Pons (tissue), 1 donor: ENCODE data around the gene MCCD1.

Source experiments
- DNase-seq: peaks from one replicate; pipeline ENCODE4 v3.0.0-alpha.2; 2016; ENCODE audit warnings: low spot score

Gene MCCD1

DNA sequence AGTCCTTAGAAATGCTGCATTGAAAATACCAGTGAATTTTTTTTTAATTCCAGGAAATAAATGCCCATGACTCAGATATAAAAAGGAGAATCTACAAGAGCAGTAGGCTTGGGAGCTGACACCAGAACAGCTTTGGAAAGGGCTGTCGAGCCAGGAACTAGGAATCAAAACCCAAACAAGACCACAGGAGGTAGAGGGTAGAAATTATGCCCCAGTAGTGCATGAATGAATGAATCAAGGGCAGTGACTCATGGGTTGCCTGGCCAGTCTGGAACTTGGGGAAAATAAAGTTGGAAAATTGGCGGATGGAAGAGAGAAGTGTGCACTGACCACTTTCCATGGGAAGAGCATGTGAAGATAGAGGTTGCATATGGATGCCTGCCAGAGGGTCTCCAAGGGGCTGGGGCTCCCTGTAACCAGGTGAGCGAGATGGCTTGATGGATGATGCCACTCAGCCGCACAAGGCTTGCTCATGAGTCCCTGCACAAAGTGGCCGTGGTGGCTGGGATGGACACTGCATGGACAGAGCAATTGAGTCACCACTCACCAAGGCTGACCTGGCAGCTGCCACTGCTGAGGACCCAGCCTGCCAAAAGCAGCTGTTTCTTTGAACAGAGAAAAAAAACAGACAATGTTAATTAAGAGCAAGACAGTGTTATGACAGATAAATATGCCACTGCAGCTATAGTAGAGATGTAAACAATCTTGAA lies 15.2 kb upstream of the MCCD1 start:
- DNase-seq, result no peak

- no peak for DNase-seq
Observed at GRCh38 chr6:31521835-31522234, 6.9 kb upstream of the MCCD1 start.

DNA sequence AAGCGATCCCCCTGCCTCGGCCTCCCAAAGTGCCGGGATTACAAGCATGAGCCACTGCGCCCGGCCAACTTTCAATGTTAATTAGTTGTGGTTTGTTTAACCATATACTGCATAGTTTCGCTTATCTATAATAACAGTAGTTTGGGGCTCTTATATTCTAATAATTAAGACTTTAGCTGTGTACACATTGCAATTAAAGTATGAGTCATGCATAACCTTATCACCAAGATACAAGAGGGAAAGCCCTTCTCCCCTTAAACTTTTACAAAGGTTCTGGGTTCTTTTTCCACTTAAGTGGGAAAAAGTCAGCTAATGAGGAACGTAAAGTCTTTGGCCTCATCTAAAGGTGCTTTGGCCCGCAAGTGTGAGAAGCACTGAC lies 3.2 kb upstream of the MCCD1 start:
- no peak for DNase-seq

DNA sequence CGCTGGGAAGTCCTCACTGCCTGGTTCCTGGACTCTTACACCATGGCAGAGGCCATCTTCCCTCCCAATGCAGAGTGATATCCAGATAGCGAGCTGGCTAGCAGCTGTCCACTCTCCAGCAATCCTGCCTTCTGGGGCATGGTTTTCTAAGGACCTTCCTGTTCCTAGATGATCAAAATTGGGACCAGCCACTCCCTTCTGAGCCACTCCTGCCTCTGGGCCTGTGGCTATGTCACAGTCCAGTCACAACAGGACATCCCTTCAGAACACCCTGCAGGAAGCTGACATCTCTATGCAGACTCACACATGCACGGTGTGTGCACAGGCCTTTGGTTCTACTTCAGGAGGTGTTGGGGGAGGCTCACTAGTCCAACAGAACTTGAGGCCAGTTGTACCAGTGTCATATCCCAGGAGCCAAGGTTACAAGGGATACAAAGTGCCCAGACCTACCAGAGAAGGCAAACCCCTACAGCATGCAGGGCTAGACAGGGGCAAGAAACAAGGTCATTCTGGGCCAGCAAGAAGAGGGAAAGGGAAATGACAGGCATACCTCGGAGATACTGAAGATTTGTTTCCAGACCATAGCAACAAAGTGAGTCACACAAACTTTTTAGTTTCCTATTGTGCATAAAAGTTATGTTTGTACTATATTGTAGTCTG lies 2.7 kb upstream of the MCCD1 start:
- DNase-seq, result no peak

DNA sequence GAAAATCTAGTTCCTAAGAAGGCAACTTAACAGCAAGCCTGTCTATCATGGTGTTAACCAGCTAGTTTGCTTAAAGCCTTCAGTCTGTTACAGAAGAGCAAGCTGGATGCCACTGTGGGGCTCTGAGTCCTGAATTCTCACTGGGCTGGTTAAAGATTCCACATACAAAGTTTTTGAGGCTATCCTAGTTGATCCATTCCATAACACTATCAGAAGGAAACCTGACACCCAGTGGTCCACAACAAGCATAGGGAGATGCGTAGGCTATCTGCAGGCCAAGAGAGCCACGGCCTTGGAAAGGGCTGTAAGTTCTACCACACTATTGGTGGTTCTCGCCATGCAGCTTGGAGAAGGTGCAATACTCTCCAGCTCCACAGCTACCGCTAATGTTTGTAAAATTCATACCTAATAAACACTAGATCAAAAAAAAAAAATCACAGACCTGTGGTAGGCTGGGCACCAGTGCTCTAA lies 420 bp upstream of the MCCD1 start:
- no peak for DNase-seq

DNA sequence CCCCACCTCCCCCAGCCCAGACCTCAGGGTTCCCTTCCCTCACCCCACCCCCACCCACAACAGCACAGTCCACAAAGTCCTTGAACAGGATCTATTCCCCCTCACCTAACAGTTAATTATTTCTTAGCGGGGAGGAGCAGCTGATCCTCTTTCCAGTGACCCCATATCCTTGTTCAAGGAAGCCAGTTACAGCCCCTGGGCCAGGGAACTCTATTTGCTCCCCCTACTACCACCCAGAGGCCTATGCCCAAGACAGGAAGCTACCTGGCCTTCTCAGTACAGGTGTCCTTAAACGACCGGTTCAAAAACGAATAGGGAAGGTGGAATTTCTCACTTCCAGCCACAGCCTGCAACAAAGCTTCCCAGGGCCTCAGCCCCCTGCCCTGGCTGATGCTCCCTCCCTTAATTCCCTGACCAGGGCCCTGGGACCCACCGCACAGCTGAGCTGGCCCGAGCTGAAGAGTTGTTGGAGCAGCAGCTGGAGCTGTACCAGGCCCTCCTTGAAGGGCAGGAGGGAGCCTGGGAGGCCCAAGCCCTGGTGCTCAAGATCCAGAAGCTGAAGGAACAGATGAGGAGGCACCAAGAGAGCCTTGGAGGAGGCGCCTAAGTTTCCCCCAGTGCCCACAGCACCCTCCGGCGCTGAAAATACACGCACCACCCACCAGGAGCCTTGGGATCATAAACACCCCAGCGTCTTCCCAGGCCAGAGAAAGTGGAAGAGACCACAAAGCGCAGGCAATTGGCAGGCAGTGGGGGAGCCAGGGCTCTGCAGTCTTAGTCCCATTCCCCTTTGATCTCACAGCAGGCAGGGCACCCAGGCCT lies 778 bp downstream of the MCCD1 start:
- DNase-seq, result no peak

DNA sequence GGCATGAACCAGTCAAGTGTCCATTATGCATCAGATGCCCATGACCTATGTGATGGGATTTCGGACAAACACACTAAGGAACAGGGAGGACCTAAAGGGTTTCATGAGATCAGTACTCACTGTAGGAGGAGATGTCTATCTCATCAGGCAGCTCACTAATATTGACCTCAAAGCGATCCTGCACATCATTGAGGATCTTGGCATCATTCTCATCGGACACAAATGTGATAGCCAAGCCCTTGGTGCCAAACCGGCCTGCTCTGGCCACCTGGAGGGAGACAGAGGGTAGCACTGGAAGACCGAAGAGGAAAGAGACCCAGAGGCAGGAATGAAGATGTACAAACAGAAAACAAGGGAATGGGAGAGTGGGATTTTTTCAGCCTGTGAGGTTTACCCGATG lies 1.9 kb downstream of the MCCD1 start:
- DNase-seq, result no peak

- DNase-seq, result no peak
Observed at GRCh38 chr6:31531162-31531561, 2.4 kb downstream of the MCCD1 start.

DNA sequence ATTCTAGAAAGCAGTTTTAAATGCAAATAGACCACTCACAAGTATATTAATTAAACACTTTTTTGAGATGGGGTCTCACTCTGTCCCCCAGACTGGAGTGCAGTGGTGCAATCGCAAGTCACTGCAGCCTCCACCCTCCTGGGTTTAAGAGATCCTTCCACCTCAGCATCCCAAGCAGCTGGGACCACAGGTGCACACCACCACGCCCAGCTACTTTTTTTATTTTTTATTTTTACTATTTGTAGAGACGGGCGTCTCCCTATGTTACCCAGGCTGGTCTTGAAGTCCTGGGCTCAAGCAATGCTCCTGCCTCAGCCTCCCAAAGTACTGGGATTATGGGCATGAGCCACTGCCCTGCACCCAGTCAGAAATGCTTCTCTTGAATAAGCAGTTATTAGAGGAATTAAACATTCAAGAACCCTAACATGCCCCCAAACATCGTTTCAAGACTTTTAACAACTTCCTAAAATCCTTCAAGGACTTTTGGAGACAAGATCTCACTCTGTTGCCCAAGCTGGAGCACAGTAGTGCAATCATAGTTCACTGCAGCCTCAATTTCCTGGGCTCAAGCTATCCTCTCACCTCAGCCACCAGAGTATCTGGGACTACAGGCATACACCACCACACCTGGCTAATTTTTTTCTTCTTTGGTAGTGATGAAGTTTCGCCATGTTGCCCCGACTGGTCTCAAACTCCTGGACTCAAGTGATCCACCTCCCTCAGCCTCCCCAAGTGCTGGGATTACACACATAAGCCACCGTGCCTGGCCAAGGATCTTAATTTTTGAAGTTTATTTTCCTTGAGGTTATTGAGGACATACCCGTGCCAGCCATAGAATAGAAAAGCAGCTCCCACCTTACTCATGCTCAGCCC lies 3.2 kb downstream of the MCCD1 start:
- no peak for DNase-seq

DNA sequence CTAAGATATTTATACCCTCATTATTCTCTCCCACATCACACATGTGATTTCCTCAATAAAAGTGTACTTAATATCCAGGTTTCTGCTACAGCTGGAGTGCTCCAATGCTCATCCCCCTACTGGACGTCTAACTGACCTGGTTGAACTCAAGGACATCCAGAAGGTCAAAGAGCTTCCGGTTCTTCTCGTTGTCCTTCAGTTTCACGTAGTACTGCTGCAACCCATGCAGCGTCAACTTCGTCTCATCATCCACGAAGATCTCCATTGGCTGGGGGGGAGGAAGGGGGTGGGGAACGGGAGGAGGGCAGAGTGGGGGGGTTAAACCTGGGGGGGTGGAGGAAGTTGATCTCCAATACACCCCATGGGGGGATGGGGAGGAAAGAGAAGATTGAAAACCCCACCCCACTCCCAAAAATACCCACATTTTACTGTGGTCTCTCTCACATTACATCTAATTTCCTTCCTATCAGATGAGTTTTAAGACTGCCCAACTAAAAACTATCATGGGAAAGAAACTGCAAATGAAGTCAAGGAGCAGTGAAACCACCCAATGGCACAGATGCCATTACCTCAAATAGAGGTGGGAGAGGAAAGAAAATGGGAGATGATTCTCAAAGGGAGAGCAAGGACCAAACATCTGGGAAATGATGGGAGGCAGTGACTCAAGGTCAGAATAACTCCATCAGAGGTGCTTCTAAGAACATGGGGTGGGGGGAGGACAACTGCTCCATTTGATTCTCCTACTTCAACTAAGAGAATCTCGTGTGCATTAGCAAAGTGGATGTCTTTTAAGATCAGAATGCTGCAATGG lies 4.1 kb downstream of the MCCD1 start:
- no peak for DNase-seq

DNA sequence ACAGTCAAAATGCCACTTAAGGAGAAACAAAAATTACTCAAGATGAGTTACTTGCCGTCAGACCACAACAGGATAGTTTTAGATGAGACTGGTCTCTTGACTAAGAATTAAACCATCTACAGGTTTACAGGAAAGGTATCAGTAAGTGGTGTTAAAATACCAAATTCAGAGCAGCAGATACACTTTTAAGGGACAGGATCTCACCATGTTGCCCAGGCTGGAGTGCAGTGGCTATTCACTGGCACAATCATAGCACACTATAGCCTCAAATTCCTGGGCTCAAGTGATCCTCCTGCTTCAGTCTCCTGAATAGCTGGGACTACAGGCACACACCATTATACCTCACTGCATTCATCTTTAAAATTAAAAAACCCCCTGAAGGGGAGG lies 4.7 kb downstream of the MCCD1 start:
- no peak for DNase-seq

DNA sequence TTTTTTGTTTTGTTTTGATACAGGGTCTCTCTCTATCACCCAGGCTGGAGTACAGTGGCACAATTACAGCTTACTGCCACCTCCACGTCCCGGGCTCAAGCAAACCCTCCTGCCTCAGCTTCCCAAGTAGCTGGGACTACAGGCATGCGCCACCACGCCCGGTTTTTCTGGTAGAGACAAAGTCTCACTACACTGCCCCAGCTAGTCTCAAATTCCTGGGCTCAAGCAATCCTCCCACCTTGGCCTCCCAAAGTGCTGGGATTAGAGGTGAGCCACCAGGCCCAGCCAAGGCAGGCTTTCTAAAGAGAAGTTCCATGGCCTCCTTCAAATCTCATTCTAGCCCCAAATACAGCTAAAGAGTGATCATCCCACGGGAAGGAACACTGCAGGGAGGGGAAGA lies 5.2 kb downstream of the MCCD1 start:
- no peak for DNase-seq

- DNase-seq, result no peak
Observed at GRCh38 chr6:31534521-31535040, 5.8 kb downstream of the MCCD1 start.

- no peak for DNase-seq
Observed at GRCh38 chr6:31535538-31536324, 7.0 kb downstream of the MCCD1 start.

DNA sequence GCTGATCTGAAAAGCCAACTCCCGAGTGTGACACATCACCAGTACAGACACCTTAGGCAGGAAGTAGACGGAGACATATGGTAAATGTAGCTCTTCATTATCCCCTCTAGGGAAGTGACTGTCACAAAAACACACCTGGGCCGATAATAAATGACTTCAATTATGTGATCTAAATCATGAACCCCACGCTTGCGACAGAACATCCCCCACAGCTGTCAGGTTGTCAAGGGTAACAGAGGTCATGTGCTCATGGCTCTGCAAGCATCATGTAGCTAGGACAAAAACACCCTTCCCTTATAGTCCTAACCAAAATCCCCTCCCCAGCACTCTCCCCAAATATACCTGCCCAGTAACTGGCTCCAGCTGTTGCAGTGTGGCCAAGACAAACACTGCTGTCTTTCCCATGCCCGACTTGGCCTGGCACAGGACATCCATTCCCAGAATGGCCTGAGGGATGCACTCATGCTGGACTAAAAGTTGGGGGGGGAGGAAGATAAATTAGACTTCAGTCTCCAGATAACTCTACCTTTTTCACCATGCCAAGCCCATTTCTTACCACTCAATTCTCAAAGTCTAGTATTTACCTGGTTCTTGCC lies 10.1 kb downstream of the MCCD1 start:
- no peak for DNase-seq

- DNase-seq, result no peak
Observed at GRCh38 chr6:31540640-31541039, 11.9 kb downstream of the MCCD1 start.

DNA sequence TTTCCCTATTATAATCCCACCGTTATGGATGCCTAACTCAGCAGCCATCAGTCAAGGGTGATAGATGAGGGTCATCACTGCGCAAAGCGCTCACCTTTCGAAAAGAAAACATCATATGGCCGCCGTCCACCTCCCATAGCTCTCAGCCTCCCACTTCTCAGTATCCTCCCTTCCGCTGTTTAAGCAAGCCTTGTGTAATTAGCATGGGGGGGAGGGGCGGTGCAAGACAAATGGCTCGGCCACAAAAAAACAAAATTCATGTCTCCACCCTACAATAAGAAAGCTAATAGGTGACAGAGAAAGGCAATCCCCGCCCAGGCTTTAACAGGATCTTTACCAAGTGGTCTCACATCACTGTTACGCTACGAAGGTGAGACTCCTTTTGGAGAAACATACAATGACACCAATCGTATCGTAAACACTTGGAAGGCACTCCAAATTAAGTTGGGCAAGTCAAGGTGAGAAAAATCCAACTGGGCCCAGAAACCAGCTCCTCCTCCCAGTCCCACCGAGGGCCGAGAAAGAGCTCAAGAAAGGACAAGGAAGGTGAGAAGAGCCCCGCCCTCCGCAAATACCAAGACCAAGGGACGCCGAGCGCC lies 12.4 kb downstream of the MCCD1 start:
- DNase-seq, result no peak

DNA sequence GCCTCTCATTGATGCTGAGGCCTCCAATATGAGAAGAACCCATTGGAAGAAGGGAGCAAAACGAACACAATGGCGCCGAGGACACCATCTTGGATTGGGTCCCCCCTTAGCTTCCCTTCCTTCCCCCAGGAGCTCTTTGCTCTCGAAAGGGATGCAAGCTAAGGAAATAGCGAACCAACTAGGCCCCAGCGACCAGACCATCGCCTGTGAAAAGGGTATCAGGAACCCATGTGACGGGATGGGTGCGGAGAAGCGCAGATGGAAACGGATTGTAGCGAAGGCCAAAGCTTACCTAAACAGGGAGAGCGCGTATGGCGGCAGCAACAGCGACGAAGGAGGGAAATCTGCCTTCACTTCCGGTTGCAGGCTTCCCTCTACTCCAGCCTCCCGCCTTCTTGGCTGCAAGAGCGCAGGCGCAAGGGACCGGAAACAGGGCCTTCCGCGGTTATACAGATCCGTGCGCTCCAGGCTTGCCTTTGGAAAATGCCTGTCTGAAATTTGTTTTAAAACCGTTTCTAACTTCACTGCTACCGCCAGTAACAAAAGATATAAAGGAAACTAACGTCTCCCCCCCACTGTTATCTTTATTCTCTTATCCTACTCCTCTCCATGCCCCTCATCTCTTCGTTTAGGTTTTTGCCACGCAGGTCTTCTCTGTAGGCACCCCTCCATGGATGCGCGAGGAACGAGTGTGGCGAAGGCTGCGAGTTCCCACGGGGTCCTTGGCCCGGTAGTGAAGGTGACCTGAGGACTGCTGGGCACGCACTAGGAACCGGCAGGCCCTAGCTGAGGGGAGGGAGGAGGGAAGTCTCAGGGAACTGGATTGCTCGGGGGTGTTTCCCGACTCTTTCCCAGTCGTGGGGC lies 13.1 kb downstream of the MCCD1 start, which contains the start of gene DDX39B:
Gene DDX39B, minus strand, starts transcription at position 346 of the 864 bp plus-strand sequence. CDS start 1,471 bp downstream, outside the sequence.
- peak; percentile 98 for DNase-seq
